Testis (tissue), 3 donors: ENCODE measurements around the gene ARHGEF11. TPM values are rescaled to one million over a fixed set of nuclear protein-coding genes. Genes with fewer than 3 reads are reported as not detected.

Experiments
- DNase-seq: peaks from one replicate; pipeline ENCODE4 v3.0.0-alpha.2; 2019
- H3K27ac ChIP-seq, 2 donors: fragments of 200-600 bp; sonication (generic); one replicate each; pipeline ENCODE4 v1.5.1; 2019
- H3K27me3 ChIP-seq: fragments of 200-600 bp; sonication (generic); one replicate; pipeline ENCODE4 v1.5.1; 2019
- H3K36me3 ChIP-seq: fragments of 200-600 bp; sonication (generic); one replicate; pipeline ENCODE4 v1.5.1; 2017; ENCODE audit warnings: low read depth; ENCODE audit errors: missing control alignments
- H3K4me1 ChIP-seq: fragments of 200-600 bp; sonication (generic); one replicate; pipeline ENCODE4 v1.5.1; 2019
- H3K4me3 ChIP-seq, 2 donors: fragments of 200-600 bp; sonication (generic); one replicate each; pipeline ENCODE4 v1.5.1; 2017 to 2019
- H3K9me3 ChIP-seq: fragments of 200-600 bp; sonication (generic); one replicate; pipeline ENCODE4 v1.5.1; 2017
- CTCF ChIP-seq, 3 experiments: fragments of 450-650 bp in 2 of 3; fragments of 200-600 bp in 1 of 3; sonication (generic) in 1 of 3; IDR thresholded peaks; one replicate each; pipeline ENCODE4 v1.5.1; 2016 to 2019; ENCODE audit warnings: antibody characterized with exemption in 3 of 3, mild to moderate bottlenecking in 2 of 3, moderate library complexity in 1 of 3
- POLR2A ChIP-seq: fragments of 450-650 bp; IDR thresholded peaks from one replicate; pipeline ENCODE4 v1.6.1; 2017; ENCODE audit warnings: antibody characterized with exemption, mild to moderate bottlenecking, moderate library complexity
- WGBS, 2 donors: methylation state at CpG; one replicate each; pipeline ENCODE4 v1.1.5; 2018; 5-methylcytosine and 5-hydroxymethylcytosine counted together
- intact Hi-C: fragments of 100-400 bp; cut with DNase I; formaldehyde crosslinking; loops from one replicate; pipeline ENCODE4 v1.15.1; 2023; ENCODE audit warnings: low total_unique reads
- polyA plus RNA-seq: library from polyadenylated mRNA; stranded (reverse); fragments of 350-450 nt; fragmentation: Illumina TruSeq; extraction: RNeasy Lipid Tissue Mini Kit (QIAGEN cat#74804); gene quantifications from one replicate; pipeline ENCODE4 v1.2.3, GENCODE V29; 2014; ENCODE audit warnings: low read depth, low replicate concordance; ENCODE audit not compliant: insufficient read depth
- total RNA-seq, 2 donors: library from RNA; depleted of rRNA; stranded (reverse); fragments of >200 nt; gene quantifications; one replicate each; pipeline ENCODE4 v1.2.3, GENCODE V29; 2016

ARHGEF11 gene
- total and polyA plus RNA-seq, 3 donors from 2014 or later, result 69.2 to 120 (median 113) TPM

- WGBS, 2 donors, result 50% methylated on average over 5 of the region's 5 CpGs
- H3K4me3 ChIP-seq, result no peak overlapping the region
- intact Hi-C loops, result no loop called here
- no peaks in the 10 kb centered on the region for H3K36me3 ChIP-seq
- peaks cover 7% of the 10 kb centered on the region for H3K4me1 ChIP-seq
- no peak overlapping the region for H3K27ac ChIP-seq
- H3K27me3 ChIP-seq, result no peaks in the 10 kb centered on the region
- H3K9me3 ChIP-seq, result no peaks in the 10 kb centered on the region
- no peak for TF ChIP-seq POLR2A
- TF ChIP-seq CTCF (IDR thresholded peaks at IDR 0.05), result no peak
- DNase-seq, result no peak
These were observed 38.2 kb downstream of the ARHGEF11 start for GRCh38 chr1:157007306-157007705.

GRCh38 chr1:157006676-157007075 is 38.9 kb downstream of the ARHGEF11 start:
- DNase-seq, result no peak
- intact Hi-C loops, result no loop called here
- Histone ChIP-seq H3K36me3 (no peaks in the 10 kb centered on the region), H3K9me3 (no peaks in the 10 kb centered on the region), H3K27ac (no peak overlapping the region), H3K4me1 (peaks cover 7% of the 10 kb centered on the region), H3K4me3 (no peak overlapping the region), H3K27me3 (no peaks in the 10 kb centered on the region)
- no peak for TF ChIP-seq CTCF (IDR thresholded peaks at IDR 0.05)
- TF ChIP-seq POLR2A, result no peak
- WGBS, 2 donors, result 79 to 80% methylated on average over 2 of the region's 2 CpGs

- H3K4me3 ChIP-seq, result no peak overlapping the region
- no peaks in the 10 kb centered on the region for H3K36me3 ChIP-seq
- H3K4me1 ChIP-seq, result peaks cover 7% of the 10 kb centered on the region
- no peak overlapping the region for H3K27ac ChIP-seq
- TF ChIP-seq CTCF (IDR thresholded peaks at IDR 0.05), result no peak
- no peak for TF ChIP-seq POLR2A
- no peak for DNase-seq
- WGBS, 2 donors, result 41 to 50% methylated on average over 2 of the region's 2 CpGs
- H3K9me3 ChIP-seq, result no peaks in the 10 kb centered on the region
- intact Hi-C loops, result no loop called here
- H3K27me3 ChIP-seq, result no peaks in the 10 kb centered on the region
These were observed 39.6 kb downstream of the ARHGEF11 start for GRCh38 chr1:157005965-157006364.

- Histone ChIP-seq H3K9me3 (no peaks in the 10 kb centered on the region), H3K4me3 (no peak overlapping the region), H3K4me1 (peaks cover 7% of the 10 kb centered on the region), H3K27ac (no peak overlapping the region), H3K27me3 (no peaks in the 10 kb centered on the region), H3K36me3 (no peaks in the 10 kb centered on the region)
- intact Hi-C loops, result no loop called here
- WGBS, 2 donors, result 53 to 54% methylated on average over 3 of the region's 3 CpGs
- DNase-seq, result no peak
- TF ChIP-seq CTCF (IDR thresholded peaks at IDR 0.05) (no peak), POLR2A (no peak)
These were observed 40.7 kb downstream of the ARHGEF11 start for GRCh38 chr1:157004806-157005205.

GRCh38 chr1:157004327-157004726 is 41.2 kb downstream of the ARHGEF11 start:
- WGBS, 2 donors, result 81 to 84% methylated on average over 4 of the region's 4 CpGs
- TF ChIP-seq CTCF (IDR thresholded peaks at IDR 0.05) (no peak), POLR2A (no peak)
- no peak for DNase-seq
- Histone ChIP-seq H3K27ac (no peak overlapping the region), H3K9me3 (no peaks in the 10 kb centered on the region), H3K36me3 (no peaks in the 10 kb centered on the region), H3K4me1 (peaks cover 7% of the 10 kb centered on the region), H3K4me3 (no peak overlapping the region), H3K27me3 (no peaks in the 10 kb centered on the region)
- intact Hi-C loops, result no loop called here
